ENCODE data around the gene ZMPSTE24. TPM values are rescaled to one million over a fixed set of nuclear protein-coding genes. Genes with fewer than 3 reads are reported as not detected.

The ZMPSTE24 gene
- total and polyA plus RNA-seq, 10 of the 15 experiments (the other 5 are each of a cell fraction or from before 2014, with no cell fraction given): 21.5 to 84.4 (median 43.6) TPM

GRCh38 chr1:40248412-40248811 lies 9.6 kb upstream of the ZMPSTE24 start:
- H4K20me1 ChIP-seq (ENCODE audit: control insufficient read depth, insufficient read depth): no peaks in the 10 kb centered on the region
- in situ Hi-C loops (cut with MboI): no loop called here
- no peaks in the 10 kb centered on the region for H3K36me3 ChIP-seq (ENCODE audit: control insufficient read depth in 2 of 2, insufficient read depth in 2 of 2, low read length in 1 of 2)
- H2AFZ ChIP-seq (ENCODE audit: control insufficient read depth, low read depth, low read length): no peak overlapping the region
- FAIRE-seq: no peak
- H3K9me3 ChIP-seq (replicated peaks; ENCODE audit: control insufficient read depth, insufficient read depth, low read length): no peaks in the 10 kb centered on the region
- intact Hi-C loops (cut with micrococcal nuclease; ENCODE audit: unreplicated experiment): no loop called here
- no peak overlapping the region for H3K4me3 ChIP-seq
- no peaks in the 10 kb centered on the region for H3K79me2 ChIP-seq (ENCODE audit: control insufficient read depth, insufficient read depth, low read length)
- no peaks in the 10 kb centered on the region for H3K27me3 ChIP-seq (replicated peaks in 1 of 2; ENCODE audit: control insufficient read depth in 2 of 2, insufficient read depth in 2 of 2, low read length in 1 of 2)
- H3K27ac ChIP-seq (ENCODE audit: control insufficient read depth, insufficient read depth): no peak overlapping the region
- ChIA-PET RAD21 (ENCODE audit: unreplicated experiment) (interaction anchor here (1.3 kb wide), 1 partner anchor 9 kb away, joined by 6 read pairs; the partner anchor contains the start of gene ZMPSTE24), POLR2A (no interaction called here), SMC1A (ENCODE audit: uncharacterized antibody, unreplicated experiment) (interaction anchor here (1.4 kb wide), 1 partner anchor 151 kb away, joined by 4 read pairs; no protein-coding TSS in a partner anchor), CTCF (interaction anchor here (0.8 to 1.5 kb wide), 5 partner anchors 16 to 156 kb away, joined by 3 to 5 read pairs (median 4); no protein-coding TSS in a partner anchor)
- no peak for ATAC-seq
- DNase-seq (ENCODE audit: low read depth, low spot score): no peak
- H3K9ac ChIP-seq (ENCODE audit: control insufficient read depth, insufficient read depth, low read length): no peak overlapping the region
- H3K4me1 ChIP-seq (ENCODE audit: control insufficient read depth, insufficient read depth, low read length): no peaks in the 10 kb centered on the region
- no peak overlapping the region for H3K4me2 ChIP-seq (ENCODE audit: control insufficient read depth, insufficient read depth)
- TF ChIP-seq CBFB (IDR thresholded peaks at IDR 0.05; ENCODE audit: low read depth): no peak
- TF ChIP-seq, protein P1, sequence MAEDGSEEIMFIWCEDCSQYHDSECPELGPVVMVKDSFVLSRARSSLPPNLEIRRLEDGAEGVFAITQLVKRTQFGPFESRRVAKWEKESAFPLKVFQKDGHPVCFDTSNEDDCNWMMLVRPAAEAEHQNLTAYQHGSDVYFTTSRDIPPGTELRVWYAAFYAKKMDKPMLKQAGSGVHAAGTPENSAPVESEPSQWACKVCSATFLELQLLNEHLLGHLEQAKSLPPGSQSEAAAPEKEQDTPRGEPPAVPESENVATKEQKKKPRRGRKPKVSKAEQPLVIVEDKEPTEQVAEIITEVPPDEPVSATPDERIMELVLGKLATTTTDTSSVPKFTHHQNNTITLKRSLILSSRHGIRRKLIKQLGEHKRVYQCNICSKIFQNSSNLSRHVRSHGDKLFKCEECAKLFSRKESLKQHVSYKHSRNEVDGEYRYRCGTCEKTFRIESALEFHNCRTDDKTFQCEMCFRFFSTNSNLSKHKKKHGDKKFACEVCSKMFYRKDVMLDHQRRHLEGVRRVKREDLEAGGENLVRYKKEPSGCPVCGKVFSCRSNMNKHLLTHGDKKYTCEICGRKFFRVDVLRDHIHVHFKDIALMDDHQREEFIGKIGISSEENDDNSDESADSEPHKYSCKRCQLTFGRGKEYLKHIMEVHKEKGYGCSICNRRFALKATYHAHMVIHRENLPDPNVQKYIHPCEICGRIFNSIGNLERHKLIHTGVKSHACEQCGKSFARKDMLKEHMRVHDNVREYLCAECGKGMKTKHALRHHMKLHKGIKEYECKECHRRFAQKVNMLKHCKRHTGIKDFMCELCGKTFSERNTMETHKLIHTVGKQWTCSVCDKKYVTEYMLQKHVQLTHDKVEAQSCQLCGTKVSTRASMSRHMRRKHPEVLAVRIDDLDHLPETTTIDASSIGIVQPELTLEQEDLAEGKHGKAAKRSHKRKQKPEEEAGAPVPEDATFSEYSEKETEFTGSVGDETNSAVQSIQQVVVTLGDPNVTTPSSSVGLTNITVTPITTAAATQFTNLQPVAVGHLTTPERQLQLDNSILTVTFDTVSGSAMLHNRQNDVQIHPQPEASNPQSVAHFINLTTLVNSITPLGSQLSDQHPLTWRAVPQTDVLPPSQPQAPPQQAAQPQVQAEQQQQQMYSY (CRISPR knock-in tag; IDR thresholded peaks at IDR 0.05): no peak
- no peak for TF ChIP-seq MYB (IDR thresholded peaks at IDR 0.05; ENCODE audit: borderline replicate concordance, low read depth, low read length)
- TF ChIP-seq SPI1 (IDR thresholded peaks at IDR 0.05; ENCODE audit: borderline replicate concordance, insufficient read depth, low read depth, low read length): no peak
- no peak for TF ChIP-seq CBX3 (IDR thresholded peaks at IDR 0.05; ENCODE audit: borderline replicate concordance, low read depth)
- TF ChIP-seq, protein P2, sequence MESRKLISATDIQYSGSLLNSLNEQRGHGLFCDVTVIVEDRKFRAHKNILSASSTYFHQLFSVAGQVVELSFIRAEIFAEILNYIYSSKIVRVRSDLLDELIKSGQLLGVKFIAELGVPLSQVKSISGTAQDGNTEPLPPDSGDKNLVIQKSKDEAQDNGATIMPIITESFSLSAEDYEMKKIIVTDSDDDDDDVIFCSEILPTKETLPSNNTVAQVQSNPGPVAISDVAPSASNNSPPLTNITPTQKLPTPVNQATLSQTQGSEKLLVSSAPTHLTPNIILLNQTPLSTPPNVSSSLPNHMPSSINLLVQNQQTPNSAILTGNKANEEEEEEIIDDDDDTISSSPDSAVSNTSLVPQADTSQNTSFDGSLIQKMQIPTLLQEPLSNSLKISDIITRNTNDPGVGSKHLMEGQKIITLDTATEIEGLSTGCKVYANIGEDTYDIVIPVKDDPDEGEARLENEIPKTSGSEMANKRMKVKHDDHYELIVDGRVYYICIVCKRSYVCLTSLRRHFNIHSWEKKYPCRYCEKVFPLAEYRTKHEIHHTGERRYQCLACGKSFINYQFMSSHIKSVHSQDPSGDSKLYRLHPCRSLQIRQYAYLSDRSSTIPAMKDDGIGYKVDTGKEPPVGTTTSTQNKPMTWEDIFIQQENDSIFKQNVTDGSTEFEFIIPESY (IDR thresholded peaks at IDR 0.05): no peak
- TF ChIP-seq IKZF1 (conservative IDR thresholded peaks at IDR 0.05): no peak
- TF ChIP-seq TCF12 (IDR thresholded peaks at IDR 0.05; ENCODE audit: low read depth, low read length): no peak
- TF ChIP-seq HCFC1 (IDR thresholded peaks at IDR 0.05; ENCODE audit: low read length): no peak
- TF ChIP-seq GATAD2B (conservative IDR thresholded peaks at IDR 0.05; ENCODE audit: low read depth): no peak
- TF ChIP-seq DPF2 (IDR thresholded peaks at IDR 0.05): no peak
- no peak for TF ChIP-seq TAF1 (IDR thresholded peaks at IDR 0.05; ENCODE audit: borderline replicate concordance, low read depth, low read length)
- TF ChIP-seq SMAD5 (IDR thresholded peaks at IDR 0.05; ENCODE audit: low read depth): no peak
- BruUV-seq (replicated peaks): no TSS peak
